K562 (cell line): ENCODE measurements around the gene HAPSTR1. TPM values are rescaled to one million over a fixed set of nuclear protein-coding genes. Genes with fewer than 3 reads are reported as not detected.

Experiments
- ARID1B ChIP-seq: fragments of 450-650 bp; IDR thresholded peaks from 2 replicates; pipeline ENCODE4 v1.6.1; 2016; ENCODE audit warnings: antibody characterized with exemption, mild to moderate bottlenecking, inconsistent platforms
- ASH1L ChIP-seq: fragments of 450-650 bp; IDR thresholded peaks from 2 replicates; pipeline ENCODE4 v1.6.1; 2018; ENCODE audit warnings: borderline replicate concordance, mild to moderate bottlenecking, low read depth; ENCODE audit not compliant: partially characterized antibody
- BRD9 ChIP-seq: fragments of 450-650 bp; IDR thresholded peaks from 2 replicates; pipeline ENCODE4 v1.6.1; 2018; ENCODE audit warnings: low read depth; ENCODE audit not compliant: partially characterized antibody
- CTBP1 ChIP-seq: fragments of 450-650 bp; IDR thresholded peaks from 2 replicates; pipeline ENCODE4 v1.6.1; 2016; ENCODE audit warnings: borderline replicate concordance
- DMBX1 ChIP-seq: fragments of 250-450 bp; sonication (Bioruptor Pico); IDR thresholded peaks from 2 replicates; pipeline ENCODE4 v1.8.0; 2022; ENCODE audit warnings: inconsistent platforms, mild to moderate bottlenecking, moderate library complexity, borderline replicate concordance
- DPF2 ChIP-seq: fragments of 450-650 bp; IDR thresholded peaks from 2 replicates; pipeline ENCODE4 v1.6.1; 2016
- FOXK2 ChIP-seq, 2 experiments: fragments of 450-650 bp; IDR thresholded peaks in 1 of 2; conservative IDR thresholded peaks in 1 of 2; 2 replicates each; pipeline ENCODE4 v1.6.1; 2016; ENCODE audit warnings: low read depth in 2 of 2, mild to moderate bottlenecking in 1 of 2
- HDAC8 ChIP-seq: fragments of 450-650 bp; IDR thresholded peaks from 2 replicates; pipeline ENCODE4 v1.6.1; 2016; ENCODE audit warnings: mild to moderate bottlenecking, missing genetic modification characterization, moderate library complexity, missing compliant biosample characterization
- HSF4 ChIP-seq: fragments of 250-450 bp; sonication (Bioruptor Pico); IDR thresholded peaks from 2 replicates; pipeline ENCODE4 v2.1.2; 2022; ENCODE audit warnings: mild to moderate bottlenecking, moderate library complexity, borderline replicate concordance
- MTA1 ChIP-seq: fragments of 450-650 bp; IDR thresholded peaks from 2 replicates; pipeline ENCODE4 v1.6.1; 2017; ENCODE audit warnings: borderline replicate concordance
- MYC ChIP-seq, 2 experiments: fragments of 250-450 bp in 1 of 2; sonication (Bioruptor Pico) in 1 of 2; IDR thresholded peaks; 2 replicates each; pipeline versions ENCODE4 v1.5.1 to v1.6.1; 2012 to 2021; ENCODE audit warnings: low read depth in 2 of 2, borderline replicate concordance in 1 of 2, improper control_type of control experiment in 1 of 2, low read length in 1 of 2, mild to moderate bottlenecking in 1 of 2, moderate library complexity in 1 of 2
- POLR2H ChIP-seq: IDR thresholded peaks from 2 replicates; pipeline ENCODE4 v1.6.1; 2016; ENCODE audit warnings: missing genetic modification characterization, low read depth, mild to moderate bottlenecking, control low read depth, missing compliant biosample characterization, moderate library complexity
- SMARCA4 ChIP-seq: fragments of 450-650 bp; IDR thresholded peaks from 2 replicates; pipeline ENCODE4 v1.6.1; 2016
- SPI1 ChIP-seq: IDR thresholded peaks from 2 replicates; pipeline ENCODE4 v1.6.1; 2011; ENCODE audit warnings: low read depth, low read length, control low read depth, borderline replicate concordance
- TBL1XR1 ChIP-seq, 2 experiments: IDR thresholded peaks; 2 replicates each; pipeline ENCODE4 v1.6.1; 2012; ENCODE audit warnings: improper control_type of control experiment in 2 of 2, low read length in 2 of 2, mild to moderate bottlenecking in 1 of 2
- TCF3 ChIP-seq: sonication (generic); formaldehyde crosslinking; IDR thresholded peaks from 2 replicates; pipeline ENCODE4 v1.4.0; 2020; ENCODE audit warnings: mild to moderate bottlenecking, missing genetic modification reagents
- ZBTB9 ChIP-seq: fragments of 450-650 bp; formaldehyde crosslinking; IDR thresholded peaks from 2 replicates; pipeline ENCODE4 v1.4.0; 2020; ENCODE audit warnings: mild to moderate bottlenecking, moderate library complexity
- ZNF316 ChIP-seq: fragments of 450-650 bp; IDR thresholded peaks from 2 replicates; pipeline ENCODE4 v1.6.1; 2016
- ZNF449 ChIP-seq: fragments of 250-450 bp; sonication (Bioruptor Pico); IDR thresholded peaks from 2 replicates; pipeline ENCODE4 v1.8.0; 2022; ENCODE audit warnings: moderate library complexity, mild to moderate bottlenecking, inconsistent platforms
- polyA plus RNA-seq, 8 experiments: library from polyadenylated mRNA; depleted of rRNA in 4 of 8; stranded (reverse) in 5 of 8; unstranded in 3 of 8; fragments of >200 nt; fragmentation: Nextera tagmentation in 2 of 8; fragmentation: Illumina TruSeq in 1 of 8; extraction: Ambion mirVana in 2 of 8; extraction: Trizol in 1 of 8; gene quantifications; 2 replicates each; pipeline versions ENCODE4 v1.2.1 to v1.2.3, GENCODE V29; 2011 to 2014; ENCODE audit warnings: inconsistent platforms in 1 of 8, missing spikeins in 1 of 8
- total RNA-seq, 7 experiments: library from RNA; depleted of rRNA in 6 of 7; stranded (reverse); fragments of >200 nt in 6 of 7; fragmentation: Illumina TruSeq in 2 of 7; extraction: Trizol in 2 of 7; gene quantifications; 2 replicates each; pipeline versions ENCODE4 v1.2.1 to v1.2.3, GENCODE V29; 2011 to 2021; ENCODE audit warnings: low replicate concordance in 1 of 7
- TF ChIP-seq, protein P1 (sequence below): fragments of 250-450 bp; sonication (Bioruptor Pico); IDR thresholded peaks from 2 replicates; pipeline ENCODE4 v1.8.0; 2022; ENCODE audit warnings: moderate library complexity, mild to moderate bottlenecking, inconsistent platforms
- TF ChIP-seq, protein P2 (sequence below): IDR thresholded peaks from 2 replicates; pipeline ENCODE4 v1.6.1; 2012; ENCODE audit warnings: low read depth, low read length, improper control_type of control experiment, borderline replicate concordance

HAPSTR1 gene
- total and polyA plus RNA-seq, 9 of the 15 experiments (the other 6 are each of a cell fraction or from before 2014, with no cell fraction given): 10.8 to 67.9 (median 36.5) TPM

DNA sequence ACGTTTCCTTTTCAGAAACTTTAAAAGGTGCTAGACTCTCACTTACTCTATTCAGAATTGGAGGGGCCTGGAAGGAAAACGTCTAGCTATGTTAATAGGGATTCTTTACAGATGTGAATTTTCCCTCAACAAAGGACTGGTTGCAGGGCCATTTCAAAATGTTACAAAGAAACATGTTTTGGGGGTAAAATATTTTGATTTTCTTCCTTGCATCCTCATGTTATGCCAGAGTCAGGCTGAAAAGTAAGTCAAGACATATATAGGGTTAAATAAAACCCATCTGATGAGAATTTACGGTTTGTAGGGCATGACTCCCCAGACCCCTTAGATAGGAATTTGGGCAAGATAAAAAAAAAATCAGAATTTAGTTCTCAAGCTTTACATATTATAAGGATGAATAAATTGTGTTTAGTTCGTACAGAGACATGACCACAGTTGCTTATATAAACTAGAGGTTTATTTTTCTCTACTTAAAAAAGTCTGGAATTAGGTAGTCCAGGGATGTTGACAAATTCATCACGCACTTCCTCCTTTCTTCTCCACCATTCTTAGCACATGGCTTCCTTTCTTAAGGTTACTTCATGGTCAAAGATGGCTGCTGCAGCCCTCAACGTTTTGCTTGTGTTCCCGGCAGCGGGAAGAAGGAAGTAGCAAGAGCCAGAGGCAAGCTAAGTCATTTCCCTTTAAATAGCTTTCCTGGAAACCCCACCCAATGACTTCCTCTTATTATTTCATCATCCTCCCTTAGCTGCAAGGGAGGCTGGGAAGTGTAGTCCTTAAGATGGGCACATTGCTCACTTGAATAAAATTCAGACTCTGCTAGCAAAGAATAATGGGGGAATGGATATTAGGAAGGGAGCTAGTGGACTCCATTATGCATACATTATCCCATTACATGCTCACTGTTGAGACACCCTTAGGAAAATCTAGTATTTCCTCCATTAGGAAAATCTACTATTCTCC is 12.7 kb upstream of the HAPSTR1 start (continued):
- TF ChIP-seq, protein P1, sequence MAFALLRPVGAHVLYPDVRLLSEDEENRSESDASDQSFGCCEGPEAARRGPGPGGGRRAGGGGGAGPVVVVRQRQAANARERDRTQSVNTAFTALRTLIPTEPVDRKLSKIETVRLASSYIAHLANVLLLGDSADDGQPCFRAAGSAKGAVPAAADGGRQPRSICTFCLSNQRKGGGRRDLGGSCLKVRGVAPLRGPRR (CRISPR knock-in tag): peak; percentile 90
- TF ChIP-seq SPI1 (peak; percentile 96), ZNF316 (peak; percentile 40), FOXK2 (conservative IDR thresholded peaks at IDR 0.05 in 1 of 2, IDR thresholded peaks at IDR 0.05 in 1 of 2; ENCODE audit: low read depth in 2 of 2) (peak; percentile 77 to 91), DPF2 (peak; percentile 57; the same call in 1 of the 2 replicates), BRD9 (peak; percentile 78), TBL1XR1 (IDR thresholded peaks at IDR 0.05; ENCODE audit: low read length in 2 of 2) (peak in 1 of 2 experiments; percentile 73; a peak in 3 of 4 replicates), CTBP1 (peak; percentile 23; the same call in 1 of the 2 replicates), TCF3 (peak; percentile 41; the same call in 1 of the 2 replicates), HSF4 (CRISPR knock-in tag) (peak; percentile 70; the same call in 1 of the 2 replicates), MTA1 (peak; percentile 39; the same call in 1 of the 2 replicates), ZBTB9 (CRISPR knock-in tag) (peak; percentile 84; the same call in 1 of the 2 replicates), ZNF449 (peak; percentile 83), HDAC8 (peak; percentile 88), ARID1B (peak; percentile 51), SMARCA4 (peak; percentile 39; the same call in 1 of the 2 replicates), DMBX1 (CRISPR knock-in tag) (peak; percentile 97), MYC (IDR thresholded peaks at IDR 0.05; ENCODE audit: low read depth, low read length) (peak; percentile 86), MYC (CRISPR knock-in tag; IDR thresholded peaks at IDR 0.05; ENCODE audit: borderline replicate concordance, low read depth) (peak; percentile 62), POLR2H (tag) (peak; percentile 92), ASH1L (peak; percentile 69)
- TF ChIP-seq, protein P2, sequence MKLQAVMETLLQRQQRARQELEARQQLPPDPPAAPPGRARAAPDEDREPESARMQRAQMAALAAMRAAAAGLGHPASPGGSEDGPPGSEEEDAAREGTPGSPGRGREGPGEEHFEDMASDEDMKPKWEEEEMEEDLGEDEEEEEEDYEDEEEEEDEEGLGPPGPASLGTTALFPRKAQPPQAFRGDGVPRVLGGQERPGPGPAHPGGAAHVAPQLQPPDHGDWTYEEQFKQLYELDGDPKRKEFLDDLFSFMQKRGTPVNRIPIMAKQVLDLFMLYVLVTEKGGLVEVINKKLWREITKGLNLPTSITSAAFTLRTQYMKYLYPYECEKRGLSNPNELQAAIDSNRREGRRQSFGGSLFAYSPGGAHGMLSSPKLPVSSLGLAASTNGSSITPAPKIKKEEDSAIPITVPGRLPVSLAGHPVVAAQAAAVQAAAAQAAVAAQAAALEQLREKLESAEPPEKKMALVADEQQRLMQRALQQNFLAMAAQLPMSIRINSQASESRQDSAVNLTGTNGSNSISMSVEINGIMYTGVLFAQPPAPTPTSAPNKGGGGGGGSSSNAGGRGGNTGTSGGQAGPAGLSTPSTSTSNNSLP: 0 out of 2 replicates have a peak, but pooled peaks have one; percentile 38
